K562 (cell line): ENCODE measurements around the gene NIPAL3.

Experiments used
- CBX1 ChIP-seq: sonication (generic); IDR thresholded peaks from 2 replicates; pipeline ENCODE4 v1.6.1; 2016; ENCODE audit warnings: antibody characterized with exemption, low read depth, mild to moderate bottlenecking
- CTCF ChIP-seq, 3 experiments: IDR thresholded peaks in 2 of 3; conservative IDR thresholded peaks in 1 of 3; 2 replicates each; pipeline ENCODE4 v1.5.1; 2011 to 2012; ENCODE audit warnings: low read length in 3 of 3, mild to moderate bottlenecking in 3 of 3, control low read depth in 2 of 3, improper control_type of control experiment in 1 of 3, inconsistent platforms in 1 of 3, low read depth in 1 of 3, mixed read lengths in 1 of 3, moderate library complexity in 1 of 3; ENCODE audit not compliant: insufficient read depth in 2 of 3
- EZH2 ChIP-seq: IDR thresholded peaks from 2 replicates; pipeline ENCODE4 v1.6.1; 2012; ENCODE audit warnings: low read depth, mild to moderate bottlenecking, inconsistent platforms, low read length, borderline replicate concordance
- HDGF ChIP-seq: fragments of 450-650 bp; IDR thresholded peaks from 2 replicates; pipeline ENCODE4 v1.6.1; 2016
- POLR2A ChIP-seq: fragments of 450-650 bp; conservative IDR thresholded peaks from 2 replicates; pipeline ENCODE4 v1.6.1; 2016
- RHOXF2B ChIP-seq: fragments of 250-450 bp; sonication (Bioruptor Pico); conservative IDR thresholded peaks from 2 replicates; pipeline ENCODE4 v1.5.1; 2021
- SMARCE1 ChIP-seq: fragments of 450-650 bp; IDR thresholded peaks from 2 replicates; pipeline ENCODE4 v1.7.1; 2016; ENCODE audit warnings: mild to moderate bottlenecking
- SPI1 ChIP-seq: IDR thresholded peaks from 2 replicates; pipeline ENCODE4 v1.6.1; 2011; ENCODE audit warnings: low read depth, low read length, control low read depth, borderline replicate concordance

GRCh38 chr1:24388331-24388885 lies 27.2 kb upstream of the NIPAL3 start:
- TF ChIP-seq RHOXF2B (no peak), SPI1 (no peak), CBX1 (no peak), CTCF (IDR thresholded peaks at IDR 0.05 in 2 of 3, conservative IDR thresholded peaks at IDR 0.05 in 1 of 3; ENCODE audit: insufficient read depth in 2 of 3, low read depth in 1 of 3, low read length in 3 of 3) (no peak), SMARCE1 (no peak), HDGF (no peak), EZH2 (no peak), POLR2A (no peak)
